ENCODE measurements around the gene MRPL20.
A peak's percentile ranks its signal among the peaks of the same experiment; 100 is the strongest.
"Not testable (repeated sequence)": the region's sequence is repeated elsewhere in the genome, so short reads cannot be mapped to it uniquely, and the experiment has no call there.

MRPL20 gene

GRCh38 chr1:1415751-1416150 lies 8.7 kb upstream of the MRPL20 start:
- DNase-seq (ENCODE audit: insufficient read length, low spot score) = no peak
- no peak for FAIRE-seq
- no peak for TF ChIP-seq POLR2A (IDR thresholded peaks at IDR 0.05; ENCODE audit: low read depth, low read length)

GRCh38 chr1:1412311-1412902 lies 5.3 kb upstream of the MRPL20 start:
- FAIRE-seq; DNase-seq (ENCODE audit: insufficient read length, low spot score): not testable (repeated sequence)

DNA sequence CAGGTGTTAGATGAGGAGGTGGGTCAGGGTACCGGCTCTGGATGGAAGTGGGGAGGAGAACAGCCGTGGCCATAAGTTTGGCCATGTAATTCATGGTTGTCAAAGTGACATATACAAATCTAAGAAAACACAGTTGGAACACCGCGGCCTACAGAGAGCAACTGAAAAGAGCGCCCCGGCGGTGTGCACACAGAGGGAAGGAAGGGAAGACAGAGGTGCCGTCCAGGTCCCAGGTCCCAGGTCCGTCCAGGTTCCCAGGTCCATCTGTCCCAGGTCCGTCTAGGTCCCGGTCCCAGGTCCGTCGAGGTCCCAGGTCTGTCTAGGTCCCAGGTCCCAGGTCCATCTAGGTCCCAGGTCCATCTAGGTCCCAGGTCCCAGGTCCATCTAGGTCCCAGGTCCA lies 4.5 kb upstream of the MRPL20 start:
- TF ChIP-seq POLR2A (IDR thresholded peaks at IDR 0.05; ENCODE audit: low read depth, low read length) = no peak
- DNase-seq (ENCODE audit: insufficient read length, low spot score) = no peak
- no peak for FAIRE-seq

DNA sequence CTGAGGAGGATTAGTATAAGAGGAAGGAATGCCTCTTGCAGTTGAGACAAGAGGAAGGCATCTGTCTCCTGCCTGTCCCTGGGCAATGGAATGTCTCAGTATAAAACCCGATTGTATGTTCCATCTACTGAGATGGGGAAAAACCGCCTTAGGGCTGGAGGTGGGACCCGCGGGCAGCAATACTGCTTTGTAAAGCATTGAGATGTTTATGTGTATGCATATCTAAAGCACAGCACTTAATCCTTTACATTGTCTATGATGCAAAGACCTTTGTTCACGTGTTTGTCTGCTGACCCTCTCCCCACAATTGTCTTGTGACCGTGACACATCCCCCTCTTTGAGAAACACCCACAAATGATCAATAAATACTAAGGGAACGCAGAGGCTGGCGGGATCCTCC lies 3.1 kb upstream of the MRPL20 start:
- FAIRE-seq; DNase-seq (ENCODE audit: insufficient read length, low spot score): not testable (repeated sequence)

- FAIRE-seq = no peak
- DNase-seq (ENCODE audit: insufficient read length, low spot score) = no peak
- TF ChIP-seq POLR2A (IDR thresholded peaks at IDR 0.05; ENCODE audit: low read depth, low read length) = no peak
Observed at GRCh38 chr1:1407636-1408318, 684 bp upstream of the MRPL20 start.

DNA sequence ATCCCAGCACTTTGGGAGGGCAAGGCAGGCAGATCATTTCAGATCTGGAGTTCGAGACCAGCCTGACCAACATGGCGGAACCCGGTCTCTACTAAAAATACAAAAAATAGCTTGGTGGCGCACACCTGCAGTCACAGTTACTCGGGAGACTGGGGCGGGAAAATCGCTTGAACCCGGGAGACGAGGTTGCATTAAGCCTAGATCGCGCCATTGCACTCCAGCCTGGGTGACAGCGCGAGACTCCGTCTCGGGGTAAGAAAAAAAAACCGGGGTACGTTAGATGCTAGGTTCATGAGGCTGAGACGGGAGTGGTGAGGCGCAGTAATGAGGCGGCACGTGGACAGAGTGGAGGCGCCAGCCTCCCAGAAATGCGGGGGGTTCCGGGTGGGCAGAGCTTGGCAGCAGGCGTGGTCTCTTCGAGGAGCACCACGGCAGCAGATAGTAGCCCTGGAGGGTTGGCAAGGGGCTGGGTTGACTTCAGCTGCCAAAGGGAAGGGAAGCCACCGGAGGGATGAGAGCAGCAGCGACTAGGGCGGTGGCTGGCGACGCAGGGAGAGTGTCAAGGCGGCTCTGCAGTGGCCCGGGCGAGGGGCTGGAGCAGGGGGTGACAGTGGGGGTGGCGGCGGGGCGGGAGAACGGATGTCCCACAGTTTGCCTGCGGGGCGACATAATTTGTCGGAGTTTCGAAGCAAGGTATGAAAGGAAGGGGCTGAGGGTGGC lies 832 bp downstream of the MRPL20 start:
- no peak for TF ChIP-seq POLR2A (IDR thresholded peaks at IDR 0.05; ENCODE audit: low read depth, low read length)
- DNase-seq (ENCODE audit: insufficient read length, low spot score) = no peak

GRCh38 chr1:1403653-1404052 lies 3.4 kb downstream of the MRPL20 start:
- TF ChIP-seq POLR2A (IDR thresholded peaks at IDR 0.05; ENCODE audit: low read depth, low read length) = no peak
- DNase-seq (ENCODE audit: insufficient read length, low spot score) = no peak
- FAIRE-seq = no peak

More for the DNA sequence above, 832 bp downstream of the MRPL20 start:
- no peak for FAIRE-seq

- FAIRE-seq; DNase-seq (ENCODE audit: insufficient read length, low spot score): not testable (repeated sequence)
Observed at GRCh38 chr1:1402901-1403392, 4.1 kb downstream of the MRPL20 start.

DNA sequence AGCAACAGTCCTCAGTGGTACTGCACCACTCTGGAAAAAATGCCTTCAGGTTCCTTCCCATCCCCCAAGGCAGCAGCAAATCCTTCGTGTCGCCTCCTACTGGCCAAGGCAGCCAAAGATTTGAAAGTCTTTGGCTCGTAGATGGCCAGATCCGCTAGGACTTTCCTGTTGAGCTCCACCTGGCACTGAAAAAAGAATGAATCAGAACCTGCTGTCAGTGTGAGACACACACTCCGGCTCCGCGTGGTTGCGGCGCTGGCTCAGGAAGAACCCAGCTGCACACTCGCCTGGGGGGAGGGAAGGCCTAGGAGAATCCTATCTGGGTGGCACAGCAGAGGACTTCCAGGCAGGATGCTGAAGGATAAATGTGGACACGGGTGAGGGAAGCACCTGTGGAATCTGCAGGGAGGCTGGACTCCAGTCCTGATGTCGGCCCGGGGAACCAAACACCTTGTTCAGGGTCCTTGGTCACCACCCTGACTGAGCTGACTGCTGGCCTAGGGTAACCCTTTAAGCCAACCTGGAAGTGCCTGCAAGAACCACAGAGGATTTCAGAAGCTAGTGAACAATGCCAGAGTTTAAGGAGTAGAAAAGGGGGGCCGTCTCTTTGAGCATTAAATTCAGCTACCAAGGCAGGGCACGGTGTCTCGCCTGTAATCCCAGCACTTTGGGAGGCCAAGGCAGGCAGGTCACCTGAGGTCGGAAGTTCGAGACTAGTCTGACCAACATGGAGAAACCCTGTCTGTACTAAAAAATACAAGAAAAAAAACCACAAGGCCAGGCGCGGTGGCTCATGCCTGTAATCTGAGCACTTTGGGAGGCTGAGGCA lies 4.8 kb downstream of the MRPL20 start:
- FAIRE-seq = no peak
- no peak for TF ChIP-seq POLR2A (IDR thresholded peaks at IDR 0.05; ENCODE audit: low read depth, low read length)
- no peak for DNase-seq (ENCODE audit: insufficient read length, low spot score)

- DNase-seq (ENCODE audit: insufficient read length, low spot score) = no peak
- FAIRE-seq = no peak
- TF ChIP-seq POLR2A (IDR thresholded peaks at IDR 0.05; ENCODE audit: low read depth, low read length) = no peak
Observed at GRCh38 chr1:1401457-1402010, 5.6 kb downstream of the MRPL20 start.

- 0 out of 2 replicates have a peak, but pooled peaks have one; percentile 17 for TF ChIP-seq POLR2A (IDR thresholded peaks at IDR 0.05; ENCODE audit: low read depth, low read length)
- DNase-seq (ENCODE audit: insufficient read length, low spot score) = no peak
- no peak for FAIRE-seq
Observed at GRCh38 chr1:1400576-1401456, 6.3 kb downstream of the MRPL20 start.

- FAIRE-seq = no peak
- no peak for TF ChIP-seq POLR2A (IDR thresholded peaks at IDR 0.05; ENCODE audit: low read depth, low read length)
Observed at GRCh38 chr1:1399872-1400575, 7.1 kb downstream of the MRPL20 start.

More at GRCh38 chr1:1399872-1400575, 7.1 kb downstream of the MRPL20 start:
- DNase-seq (ENCODE audit: insufficient read length, low spot score) = no peak
